HEK293 (cell line): ENCODE measurements around the gene PRPS1L1.

ENCODE experiments used
- GFI1B ChIP-seq: fragments of 450-650 bp; formaldehyde crosslinking; IDR thresholded peaks from 2 replicates; pipeline ENCODE4 v1.5.1; 2016; ENCODE audit warnings: missing biosample characterization, missing genetic modification characterization
- KLF9 ChIP-seq: fragments of 450-650 bp; formaldehyde crosslinking; IDR thresholded peaks from 2 replicates; pipeline ENCODE4 v1.5.1; 2016; ENCODE audit warnings: missing biosample characterization, missing genetic modification characterization, low read depth
- TCF7L2 ChIP-seq: IDR thresholded peaks from 2 replicates; pipeline ENCODE4 v1.6.1; 2011; ENCODE audit warnings: low read depth, mild to moderate bottlenecking, inconsistent platforms, low read length, moderate library complexity, borderline replicate concordance
- ZNF121 ChIP-seq: fragments of 450-650 bp; formaldehyde crosslinking; IDR thresholded peaks from 2 replicates; pipeline ENCODE4 v1.5.1; 2016; ENCODE audit warnings: missing biosample characterization, missing genetic modification characterization
- ZNF138 ChIP-seq: fragments of 450-650 bp; formaldehyde crosslinking; IDR thresholded peaks from 2 replicates; pipeline ENCODE4 v1.5.1; 2016; ENCODE audit warnings: missing biosample characterization, missing genetic modification characterization, borderline replicate concordance
- ZNF404 ChIP-seq: fragments of 450-650 bp; formaldehyde crosslinking; IDR thresholded peaks from 2 replicates; pipeline ENCODE4 v1.5.1; 2017; ENCODE audit warnings: missing biosample characterization, missing genetic modification characterization
- ZNF555 ChIP-seq: fragments of 450-650 bp; formaldehyde crosslinking; conservative IDR thresholded peaks from 2 replicates; pipeline ENCODE4 v1.5.1; 2017; ENCODE audit warnings: missing biosample characterization, mild to moderate bottlenecking, missing genetic modification characterization, inconsistent platforms
- ZNF747 ChIP-seq: fragments of 450-650 bp; formaldehyde crosslinking; IDR thresholded peaks from 2 replicates; pipeline ENCODE4 v1.5.1; 2016; ENCODE audit warnings: missing biosample characterization, missing genetic modification characterization
- ZNF76 ChIP-seq: fragments of 450-650 bp; formaldehyde crosslinking; IDR thresholded peaks from 2 replicates; pipeline ENCODE4; 2016; ENCODE audit warnings: low read depth, missing biosample characterization, missing genetic modification characterization, borderline replicate concordance
- TF ChIP-seq, protein P1 (sequence below): fragments of 450-650 bp; formaldehyde crosslinking; IDR thresholded peaks from 2 replicates; pipeline ENCODE4 v1.5.1; 2016; ENCODE audit warnings: missing biosample characterization, missing genetic modification characterization
- TF ChIP-seq, protein P2 (sequence below): fragments of 450-650 bp; formaldehyde crosslinking; optimal IDR thresholded peaks from 2 replicates; pipeline ENCODE3; 2016; ENCODE audit warnings: missing biosample characterization, mild to moderate bottlenecking, missing genetic modification characterization
- TF ChIP-seq, protein P3 (sequence below): fragments of 450-650 bp; formaldehyde crosslinking; IDR thresholded peaks from 2 replicates; pipeline ENCODE4 v1.5.1; 2016; ENCODE audit warnings: missing biosample characterization, missing genetic modification characterization
- TF ChIP-seq, protein P4 (sequence below): fragments of 450-650 bp; formaldehyde crosslinking; IDR thresholded peaks from 2 replicates; pipeline ENCODE4 v1.5.1; 2016; ENCODE audit warnings: missing biosample characterization, missing genetic modification characterization

DNA sequence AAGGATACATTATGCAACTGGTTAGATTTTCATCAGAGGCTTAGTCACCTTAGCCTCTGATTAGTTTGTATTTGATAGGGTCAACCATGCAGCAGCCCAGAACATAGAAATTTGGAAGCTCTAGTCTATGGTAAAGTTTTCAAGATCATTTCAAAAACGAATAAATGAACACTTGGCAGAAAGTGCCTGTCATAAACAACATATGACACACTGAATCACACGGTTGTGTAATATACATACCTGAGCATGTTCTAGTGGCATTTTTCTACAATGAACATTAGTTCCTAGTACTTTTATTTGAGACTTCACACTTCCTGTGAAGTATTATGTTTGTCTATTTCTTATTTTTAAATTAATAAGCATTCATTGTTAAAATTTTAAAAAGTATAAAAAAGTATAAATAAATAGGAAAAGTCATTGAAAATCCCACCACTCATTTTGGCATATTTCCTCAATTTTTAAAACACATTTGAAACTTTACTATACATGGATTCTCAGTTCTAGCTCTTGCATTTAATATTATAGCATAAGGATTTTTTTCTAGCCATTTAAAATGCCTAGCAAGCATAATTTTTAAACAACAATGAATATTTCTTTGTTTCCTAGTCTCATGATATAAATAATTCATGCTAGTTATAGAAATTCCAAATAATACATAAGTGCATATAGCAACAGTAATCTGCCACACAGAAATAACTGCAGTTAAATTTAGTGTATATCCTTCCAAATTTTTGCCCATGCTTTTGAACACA, 25.7 kb upstream of the PRPS1L1 start:
- no peak for TF ChIP-seq ZNF138 (tag by site-specific recombination)
- no peak for TF ChIP-seq ZNF404 (tag by site-specific recombination)
- no peak for TF ChIP-seq ZNF76
- TF ChIP-seq ZNF555 (tag by site-specific recombination) = no peak
- TF ChIP-seq TCF7L2 = no peak
- TF ChIP-seq GFI1B (tag by site-specific recombination) = no peak
- TF ChIP-seq ZNF121 = no peak
- TF ChIP-seq, protein P1, sequence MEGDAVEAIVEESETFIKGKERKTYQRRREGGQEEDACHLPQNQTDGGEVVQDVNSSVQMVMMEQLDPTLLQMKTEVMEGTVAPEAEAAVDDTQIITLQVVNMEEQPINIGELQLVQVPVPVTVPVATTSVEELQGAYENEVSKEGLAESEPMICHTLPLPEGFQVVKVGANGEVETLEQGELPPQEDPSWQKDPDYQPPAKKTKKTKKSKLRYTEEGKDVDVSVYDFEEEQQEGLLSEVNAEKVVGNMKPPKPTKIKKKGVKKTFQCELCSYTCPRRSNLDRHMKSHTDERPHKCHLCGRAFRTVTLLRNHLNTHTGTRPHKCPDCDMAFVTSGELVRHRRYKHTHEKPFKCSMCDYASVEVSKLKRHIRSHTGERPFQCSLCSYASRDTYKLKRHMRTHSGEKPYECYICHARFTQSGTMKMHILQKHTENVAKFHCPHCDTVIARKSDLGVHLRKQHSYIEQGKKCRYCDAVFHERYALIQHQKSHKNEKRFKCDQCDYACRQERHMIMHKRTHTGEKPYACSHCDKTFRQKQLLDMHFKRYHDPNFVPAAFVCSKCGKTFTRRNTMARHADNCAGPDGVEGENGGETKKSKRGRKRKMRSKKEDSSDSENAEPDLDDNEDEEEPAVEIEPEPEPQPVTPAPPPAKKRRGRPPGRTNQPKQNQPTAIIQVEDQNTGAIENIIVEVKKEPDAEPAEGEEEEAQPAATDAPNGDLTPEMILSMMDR (tag by site-specific recombination) = no peak
- TF ChIP-seq ZNF747 (tag by site-specific recombination) = no peak
- TF ChIP-seq, protein P2, sequence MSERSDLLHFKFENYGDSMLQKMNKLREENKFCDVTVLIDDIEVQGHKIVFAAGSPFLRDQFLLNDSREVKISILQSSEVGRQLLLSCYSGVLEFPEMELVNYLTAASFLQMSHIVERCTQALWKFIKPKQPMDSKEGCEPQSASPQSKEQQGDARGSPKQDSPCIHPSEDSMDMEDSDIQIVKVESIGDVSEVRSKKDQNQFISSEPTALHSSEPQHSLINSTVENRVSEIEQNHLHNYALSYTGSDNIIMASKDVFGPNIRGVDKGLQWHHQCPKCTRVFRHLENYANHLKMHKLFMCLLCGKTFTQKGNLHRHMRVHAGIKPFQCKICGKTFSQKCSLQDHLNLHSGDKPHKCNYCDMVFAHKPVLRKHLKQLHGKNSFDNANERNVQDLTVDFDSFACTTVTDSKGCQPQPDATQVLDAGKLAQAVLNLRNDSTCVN (tag by site-specific recombination) = no peak
- TF ChIP-seq, protein P3, sequence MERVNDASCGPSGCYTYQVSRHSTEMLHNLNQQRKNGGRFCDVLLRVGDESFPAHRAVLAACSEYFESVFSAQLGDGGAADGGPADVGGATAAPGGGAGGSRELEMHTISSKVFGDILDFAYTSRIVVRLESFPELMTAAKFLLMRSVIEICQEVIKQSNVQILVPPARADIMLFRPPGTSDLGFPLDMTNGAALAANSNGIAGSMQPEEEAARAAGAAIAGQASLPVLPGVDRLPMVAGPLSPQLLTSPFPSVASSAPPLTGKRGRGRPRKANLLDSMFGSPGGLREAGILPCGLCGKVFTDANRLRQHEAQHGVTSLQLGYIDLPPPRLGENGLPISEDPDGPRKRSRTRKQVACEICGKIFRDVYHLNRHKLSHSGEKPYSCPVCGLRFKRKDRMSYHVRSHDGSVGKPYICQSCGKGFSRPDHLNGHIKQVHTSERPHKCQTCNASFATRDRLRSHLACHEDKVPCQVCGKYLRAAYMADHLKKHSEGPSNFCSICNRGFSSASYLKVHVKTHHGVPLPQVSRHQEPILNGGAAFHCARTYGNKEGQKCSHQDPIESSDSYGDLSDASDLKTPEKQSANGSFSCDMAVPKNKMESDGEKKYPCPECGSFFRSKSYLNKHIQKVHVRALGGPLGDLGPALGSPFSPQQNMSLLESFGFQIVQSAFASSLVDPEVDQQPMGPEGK (tag by site-specific recombination) = no peak
- TF ChIP-seq, protein P4, sequence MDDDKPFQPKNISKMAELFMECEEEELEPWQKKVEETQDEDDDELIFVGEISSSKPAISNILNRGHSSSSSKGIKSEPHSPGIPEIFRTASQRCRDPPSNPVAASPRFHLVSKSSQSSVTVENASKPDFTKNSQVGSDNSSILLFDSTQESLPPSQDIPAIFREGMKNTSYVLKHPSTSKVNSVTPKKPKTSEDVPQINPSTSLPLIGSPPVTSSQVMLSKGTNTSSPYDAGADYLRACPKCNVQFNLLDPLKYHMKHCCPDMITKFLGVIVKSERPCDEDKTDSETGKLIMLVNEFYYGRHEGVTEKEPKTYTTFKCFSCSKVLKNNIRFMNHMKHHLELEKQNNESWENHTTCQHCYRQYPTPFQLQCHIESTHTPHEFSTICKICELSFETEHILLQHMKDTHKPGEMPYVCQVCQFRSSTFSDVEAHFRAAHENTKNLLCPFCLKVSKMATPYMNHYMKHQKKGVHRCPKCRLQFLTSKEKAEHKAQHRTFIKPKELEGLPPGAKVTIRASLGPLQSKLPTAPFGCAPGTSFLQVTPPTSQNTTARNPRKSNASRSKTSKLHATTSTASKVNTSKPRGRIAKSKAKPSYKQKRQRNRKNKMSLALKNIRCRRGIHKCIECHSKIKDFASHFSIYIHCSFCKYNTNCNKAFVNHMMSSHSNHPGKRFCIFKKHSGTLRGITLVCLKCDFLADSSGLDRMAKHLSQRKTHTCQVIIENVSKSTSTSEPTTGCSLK (tag by site-specific recombination) = no peak
- TF ChIP-seq KLF9 (tag by site-specific recombination) = no peak
